GF-D8 (cell line): Measurements from ENCODE around the gene VDR.
"Not testable (repeated sequence)": the region's sequence is repeated elsewhere in the genome, so short reads cannot be mapped to it uniquely, and the experiment has no call there.

Experiments used
- DNase-seq: peaks from one replicate; lab custom pipeline; 2025; lab: John Stamatoyannopoulos, UW

The VDR gene

GRCh38 chr12:47828008-47828975, 76.5 kb downstream of the VDR start:
- DNase-seq = no peak

GRCh38 chr12:47825173-47825639, 79.6 kb downstream of the VDR start:
- no peak for DNase-seq

GRCh38 chr12:47824635-47825034, 80.2 kb downstream of the VDR start:
- no peak for DNase-seq

GRCh38 chr12:47824198-47824597, 80.6 kb downstream of the VDR start:
- no peak for DNase-seq

GRCh38 chr12:47823422-47824086, 81.2 kb downstream of the VDR start:
- DNase-seq = no peak

GRCh38 chr12:47822863-47823262, 81.9 kb downstream of the VDR start:
- no peak for DNase-seq

GRCh38 chr12:47822401-47822800, 82.4 kb downstream of the VDR start:
- DNase-seq = no peak

GRCh38 chr12:47821346-47821706, 83.5 kb downstream of the VDR start:
- DNase-seq = no peak

GRCh38 chr12:47820631-47821345, 84.0 kb downstream of the VDR start:
- DNase-seq = peak; percentile 34

GRCh38 chr12:47819896-47820630, 84.7 kb downstream of the VDR start, which contains the start of gene HDAC7:
Gene HDAC7, minus strand, starts transcription at chr12:47819903. Its CDS starts 118 bp downstream, at chr12:47819785.
- peak; percentile 33 for DNase-seq

- no peak for DNase-seq
Measured at GRCh38 chr12:47819138-47819895, 85.5 kb downstream of the VDR start.

GRCh38 chr12:47818467-47819137, 86.2 kb downstream of the VDR start:
- DNase-seq = no peak

- no peak for DNase-seq
Measured at GRCh38 chr12:47818007-47818376, 86.8 kb downstream of the VDR start.

- DNase-seq = no peak
Measured at GRCh38 chr12:47817272-47818006, 87.4 kb downstream of the VDR start.

- DNase-seq = no peak
Measured at GRCh38 chr12:47816403-47817271, 88.2 kb downstream of the VDR start.

- DNase-seq = not testable (repeated sequence)
Measured at GRCh38 chr12:47815447-47815846, 89.3 kb downstream of the VDR start.

GRCh38 chr12:47814539-47815170, 90.1 kb downstream of the VDR start:
- no peak for DNase-seq

GRCh38 chr12:47813511-47814196, 91.1 kb downstream of the VDR start:
- DNase-seq = peak; percentile 64
